H1 (cell line): ENCODE measurements around the gene PFKFB3. TPM values are rescaled to one million over a fixed set of nuclear protein-coding genes. Genes with fewer than 3 reads are reported as not detected.

Experiments used
- CTCF ChIA-PET: fragments of 300-600 bp; sonication (Branson Sonifier 250); formaldehyde crosslinking; loops from one replicate; lab custom pipeline; 2021; ENCODE audit not compliant: partially characterized antibody; lab: Charles Lee
- POLR2A ChIA-PET: fragments of 300-600 bp; sonication (Branson Sonifier 250); formaldehyde crosslinking; loops from one replicate; lab custom pipeline; 2021; ENCODE audit warnings: inconsistent platforms; ENCODE audit not compliant: partially characterized antibody; lab: Charles Lee
- DNase-seq, 2 experiments: peaks; one replicate each; pipeline versions ENCODE4 v3.0.0 to v3.0.0-alpha.2; 2010 to 2022; ENCODE audit warnings: low spot score in 2 of 2, low read depth in 1 of 2, mixed read lengths in 1 of 2
- FAIRE-seq: peaks from 2 replicates; lab custom pipeline; 2011; peaks lifted over from hg19 to GRCh38; lab: Jason Lieb, UNC
- H2AFZ ChIP-seq: 2 replicates; pipeline ENCODE4 v1.8.1; 2012; ENCODE audit warnings: low read length, inconsistent platforms
- H2AK5ac ChIP-seq: 2 replicates; pipeline ENCODE4 v1.6.1; 2013; ENCODE audit warnings: low read depth, low read length
- H2BK120ac ChIP-seq: replicated peaks from 2 replicates; pipeline ENCODE3; 2013; ENCODE audit warnings: low read depth, low read length, inconsistent platforms
- H2BK12ac ChIP-seq: 2 replicates; pipeline ENCODE4 v1.6.1; 2013; ENCODE audit warnings: low read depth, low read length
- H2BK15ac ChIP-seq: 2 replicates; pipeline ENCODE4 v1.6.1; 2013; ENCODE audit warnings: low read length
- H2BK20ac ChIP-seq: 2 replicates; pipeline ENCODE4 v1.6.1; 2013; ENCODE audit warnings: low read length
- H2BK5ac ChIP-seq: 2 replicates; pipeline ENCODE4 v1.6.1; 2013; ENCODE audit warnings: low read depth, low read length
- H3K14ac ChIP-seq: 2 replicates; pipeline ENCODE4 v1.6.1; 2013; ENCODE audit warnings: inconsistent platforms; ENCODE audit not compliant: insufficient read length
- H3K18ac ChIP-seq: 2 replicates; pipeline ENCODE4 v1.6.1; 2013; ENCODE audit warnings: low read length; ENCODE audit errors: extremely low read depth
- H3K23ac ChIP-seq: 2 replicates; pipeline ENCODE4 v1.6.1; 2013; ENCODE audit warnings: inconsistent platforms; ENCODE audit not compliant: insufficient read length
- H3K23me2 ChIP-seq: 2 replicates; pipeline ENCODE4 v1.6.1; 2013; ENCODE audit warnings: low read depth, low read length
- H3K27ac ChIP-seq: 2 replicates; pipeline ENCODE4 v1.6.1; 2011; ENCODE audit warnings: low read depth, low read length, inconsistent platforms
- H3K27me3 ChIP-seq, 4 experiments: replicated peaks in 1 of 4; 1 replicate in 1 of 4; 2 replicates in 3 of 4; pipeline versions ENCODE4 v1.6.1 to v1.8.1; 2011 to 2013; ENCODE audit warnings: low read length in 3 of 4, mild to moderate bottlenecking in 3 of 4, inconsistent platforms in 2 of 4, mixed read lengths in 2 of 4, moderate library complexity in 1 of 4; ENCODE audit not compliant: control insufficient read depth in 3 of 4, insufficient read depth in 3 of 4; ENCODE audit errors: extremely low read depth in 1 of 4
- H3K36me3 ChIP-seq, 4 experiments: 2 replicates each; pipeline versions ENCODE4 v1.6.1 to v1.8.1; 2011 to 2013; ENCODE audit warnings: mild to moderate bottlenecking in 4 of 4, low read length in 3 of 4, moderate library complexity in 2 of 4, control low read depth in 1 of 4, inconsistent platforms in 1 of 4; ENCODE audit not compliant: insufficient read depth in 4 of 4, control insufficient read depth in 2 of 4
- H3K4ac ChIP-seq: replicated peaks from 2 replicates; pipeline ENCODE3; 2013; ENCODE audit warnings: low read length, low read depth, mixed read lengths, inconsistent platforms; ENCODE audit not compliant: insufficient read length
- H3K4me1 ChIP-seq, 4 experiments: replicated peaks in 1 of 4; 1 replicate in 1 of 4; 2 replicates in 3 of 4; pipeline versions ENCODE4 v1.6.1 to v1.8.1; 2011 to 2013; ENCODE audit warnings: low read length in 3 of 4, inconsistent platforms in 2 of 4, mixed read lengths in 1 of 4; ENCODE audit not compliant: insufficient read depth in 4 of 4, control insufficient read depth in 3 of 4
- H3K4me2 ChIP-seq, 2 experiments: 2 replicates each; pipeline versions ENCODE4 v1.6.1 to v1.8.1; 2011 to 2013; ENCODE audit warnings: low read depth in 2 of 2, low read length in 2 of 2, control low read depth in 1 of 2, inconsistent platforms in 1 of 2, mild to moderate bottlenecking in 1 of 2; ENCODE audit not compliant: insufficient read depth in 1 of 2
- H3K4me3 ChIP-seq, 4 experiments: fragments of 200-600, 300-600 bp in 1 of 4; sonication (generic), shearing (Covaris generic), sonication (Bioruptor Twin) in 1 of 4; 2 replicates each; pipeline versions ENCODE4 v1.5.1 to v1.8.1; 2011 to 2016; ENCODE audit warnings: low read length in 4 of 4, low read depth in 3 of 4, control low read depth in 2 of 4, inconsistent platforms in 2 of 4, mild to moderate bottlenecking in 2 of 4, mixed read lengths in 1 of 4, moderate library complexity in 1 of 4; ENCODE audit not compliant: insufficient read depth in 2 of 4; ENCODE audit errors: extremely low read depth in 1 of 4
- H3K56ac ChIP-seq: replicated peaks from 2 replicates; pipeline ENCODE3; 2013; ENCODE audit warnings: low read depth, mild to moderate bottlenecking, mixed read lengths, low read length, inconsistent platforms; ENCODE audit not compliant: insufficient read length
- H3K79me1 ChIP-seq: 2 replicates; pipeline ENCODE4 v1.6.1; 2013; ENCODE audit warnings: low read depth, low read length, control low read depth
- H3K79me2 ChIP-seq, 2 experiments: 2 replicates each; pipeline versions ENCODE4 v1.6.1 to v1.8.1; 2012 to 2013; ENCODE audit warnings: low read length in 2 of 2, mild to moderate bottlenecking in 2 of 2, inconsistent platforms in 1 of 2; ENCODE audit not compliant: insufficient read depth in 2 of 2, control insufficient read depth in 1 of 2
- H3K9ac ChIP-seq, 4 experiments: replicated peaks in 1 of 4; 1 replicate in 1 of 4; 2 replicates in 3 of 4; pipeline versions ENCODE4 v1.6.1 to v1.8.1; 2011 to 2013; ENCODE audit warnings: low read depth in 3 of 4, low read length in 3 of 4, control low read depth in 2 of 4, mild to moderate bottlenecking in 2 of 4, moderate library complexity in 2 of 4, inconsistent platforms in 1 of 4; ENCODE audit errors: extremely low read depth in 1 of 4
- H3K9me3 ChIP-seq, 2 experiments: 2 replicates each; pipeline versions ENCODE4 v1.6.1 to v1.8.1; 2012 to 2013; ENCODE audit warnings: mild to moderate bottlenecking in 2 of 2, moderate library complexity in 2 of 2, control low read depth in 1 of 2, inconsistent platforms in 1 of 2, low read depth in 1 of 2, low read length in 1 of 2, mixed read lengths in 1 of 2; ENCODE audit not compliant: insufficient read depth in 2 of 2
- H4K20me1 ChIP-seq, 2 experiments: replicated peaks in 1 of 2; 2 replicates each; pipeline versions ENCODE3 to v1.8.1; 2011 to 2013; ENCODE audit warnings: inconsistent platforms in 2 of 2, low read length in 2 of 2, mild to moderate bottlenecking in 1 of 2; ENCODE audit not compliant: insufficient read depth in 2 of 2, control insufficient read depth in 1 of 2
- H4K5ac ChIP-seq: 2 replicates; pipeline ENCODE4 v1.6.1; 2013; ENCODE audit warnings: low read length, low read depth, mixed read lengths, inconsistent platforms; ENCODE audit not compliant: insufficient read length
- H4K8ac ChIP-seq: 2 replicates; pipeline ENCODE4 v1.8.0; 2013; ENCODE audit warnings: mild to moderate bottlenecking, moderate library complexity, low read length, inconsistent platforms; ENCODE audit not compliant: insufficient read depth; ENCODE audit errors: extremely low read depth
- H4K91ac ChIP-seq: replicated peaks from 2 replicates; pipeline ENCODE3; 2013; ENCODE audit warnings: low read length, mixed read lengths, inconsistent platforms; ENCODE audit not compliant: insufficient read length
- EGR1 ChIP-seq: IDR thresholded peaks from 2 replicates; pipeline ENCODE4 v1.6.1; 2011; ENCODE audit warnings: low read depth, low read length, borderline replicate concordance
- EP300 ChIP-seq, 2 experiments: IDR thresholded peaks; 1 replicate in 1 of 2; 2 replicates in 1 of 2; pipeline ENCODE4 v1.6.1; 2011 to 2012; ENCODE audit warnings: low read depth in 2 of 2, low read length in 2 of 2, mild to moderate bottlenecking in 2 of 2, borderline replicate concordance in 1 of 2, inconsistent platforms in 1 of 2, moderate library complexity in 1 of 2
- JUN ChIP-seq: IDR thresholded peaks from 2 replicates; pipeline ENCODE4 v1.6.1; 2011; ENCODE audit warnings: low read depth, mild to moderate bottlenecking, improper control_type of control experiment, low read length
- RBBP5 ChIP-seq: IDR thresholded peaks from 2 replicates; pipeline ENCODE4 v1.7.1; 2012; ENCODE audit warnings: low read depth, mild to moderate bottlenecking, inconsistent platforms, low read length, moderate library complexity, borderline replicate concordance
- RXRA ChIP-seq: IDR thresholded peaks from 2 replicates; pipeline ENCODE4 v1.6.1; 2011; ENCODE audit warnings: low read depth, mild to moderate bottlenecking, low read length, moderate library complexity; ENCODE audit not compliant: insufficient read depth
- TAF7 ChIP-seq: optimal IDR thresholded peaks from 2 replicates; pipeline ENCODE3; 2011; ENCODE audit warnings: low read depth, mild to moderate bottlenecking, inconsistent platforms, low read length, moderate library complexity, borderline replicate concordance
- WGBS, 2 experiments: shearing (Covaris generic) in 1 of 2; methylation state at CpG; one replicate each; pipeline versions ENCODE4 v1.1.6 to v1.1.7; 2013 to 2015; ENCODE audit warnings: low lambda C conversion rate in 2 of 2, mixed read lengths in 2 of 2, inconsistent platforms in 1 of 2, low coverage in 1 of 2, missing lambda C conversion rate in 1 of 2; ENCODE audit not compliant: insufficient replicate concordance in 2 of 2, insufficient coverage in 1 of 2, insufficient read length in 1 of 2; ENCODE audit errors: extremely low coverage in 1 of 2, missing lambda C conversion rate in 1 of 2; 5-methylcytosine and 5-hydroxymethylcytosine counted together
- polyA plus RNA-seq, 7 experiments: library from polyadenylated mRNA; depleted of rRNA in 3 of 7; stranded (reverse) in 5 of 7; unstranded in 2 of 7; fragments of >200 nt in 5 of 7; fragments of 200-250 nt in 2 of 7; gene quantifications; 1 replicate in 5 of 7; 2 replicates in 1 of 7; 4 replicates in 1 of 7; pipeline versions ENCODE4 v1.2.1 to v1.2.3, GENCODE V29; 2011 to 2013; ENCODE audit warnings: missing spikeins in 2 of 7, mixed read lengths in 2 of 7
- total RNA-seq: library from RNA; stranded (reverse); fragmentation: NEBNext Ultra II Directional; extraction: Animal tissue kit (Norgen Biotek cat#: 25700); gene quantifications from 2 replicates; pipeline ENCODE4 v1.2.1, GENCODE V29; 2021

PFKFB3 gene
- total and polyA plus RNA-seq, 2 of the 8 experiments (the other 6 are each of a cell fraction or from before 2014, with no cell fraction given): 15.6 to 32.0 TPM

DNA sequence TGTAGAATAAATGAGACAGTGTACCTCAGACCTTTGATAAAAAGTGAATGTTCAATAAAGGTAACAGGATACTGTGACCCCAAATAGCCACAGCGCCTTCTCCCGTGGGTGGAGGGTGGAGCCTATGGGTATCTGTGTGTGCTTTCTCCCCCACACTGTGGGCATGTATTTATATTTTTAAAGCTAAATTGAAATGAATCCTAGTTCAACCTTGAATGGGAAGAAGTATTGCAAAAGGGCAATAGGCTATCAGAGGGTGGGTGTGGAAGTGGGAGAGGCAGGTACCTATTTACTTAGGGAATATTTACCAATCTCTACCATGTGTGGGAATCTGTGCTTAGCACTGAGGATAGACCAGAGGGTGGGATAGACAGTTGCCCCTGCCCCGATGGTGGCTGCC lies 68.9 kb downstream of the PFKFB3 start:
- Histone ChIP-seq H3K23me2 (no peaks in the 10 kb centered on the region), H3K56ac (no peak overlapping the region), H3K27ac (no peak overlapping the region), H3K23ac (no peak overlapping the region), H3K4me2 (no peak overlapping the region), H3K79me2 (no peaks in the 10 kb centered on the region), H3K79me1 (no peaks in the 10 kb centered on the region), H4K5ac (no peak overlapping the region), H3K36me3 (no peaks in the 10 kb centered on the region), H4K91ac (no peak overlapping the region), H4K20me1 (no peaks in the 10 kb centered on the region), H4K8ac (no peak overlapping the region), H3K27me3 (no peaks in the 10 kb centered on the region), H2BK120ac (no peak overlapping the region), H2AFZ (no peak overlapping the region), H3K4ac (no peak overlapping the region), H3K9ac (no peak overlapping the region), H3K18ac (no peak overlapping the region)
- no peak for DNase-seq
- POLR2A ChIA-PET: no interaction called here
- 94% methylated on average over 3 of the region's 3 CpGs; no CpG with 5 or more reads in 1 of the 2 experiments for WGBS, 2 experiments
- no peak for FAIRE-seq
- no peak for TF ChIP-seq RXRA
- TF ChIP-seq TAF7: no peak
- no peak for TF ChIP-seq EP300 (IDR thresholded peaks at IDR 0.05; ENCODE audit: borderline replicate concordance in 1 of 2, low read depth in 2 of 2, low read length in 2 of 2)
- no peak for TF ChIP-seq EGR1
- TF ChIP-seq JUN: no peak
- no peak for TF ChIP-seq RBBP5
- TF ChIP-seq, all 59 proteins: peak for 0
- CTCF ChIA-PET: interaction anchor here (1.2 kb wide), 1 partner anchor 8 kb away, joined by 4 read pairs; no protein-coding TSS in a partner anchor
- no peaks in the 10 kb centered on the region for H3K9me3 ChIP-seq
- H2BK12ac ChIP-seq: no peak overlapping the region
- H2AK5ac ChIP-seq: no peak overlapping the region
- H3K4me3 ChIP-seq: no peak overlapping the region
- no peak overlapping the region for H2BK5ac ChIP-seq
- no peak overlapping the region for H3K14ac ChIP-seq
- H3K4me1 ChIP-seq: peaks cover 0 to 4% (median 2%) of the 10 kb centered on the region in 4 experiments; a peak in 5 of 7 replicates
- H2BK15ac ChIP-seq: no peak overlapping the region
- no peak overlapping the region for H2BK20ac ChIP-seq
